Activated T-helper 1 cell treated with anti-CD3 and anti-CD28 coated beads, Interleukin-12 subunit alpha, Interleukin-12 subunit beta, Interleukin-2, Interleukin-4 antibody, amounts not matched to agents 30 ng/mL and 10 ng/mL and 1 ng/mL, durations not matched to agents 14 hours and 24 hours and 36 hours (primary cell): ENCODE results near the gene SHCBP1L. TPM values are rescaled to one million over a fixed set of nuclear protein-coding genes. Genes with fewer than 3 reads are reported as not detected.

Source experiments
- DNase-seq: peaks from one replicate; pipeline ENCODE4 v3.0.0; 2021; ENCODE audit warnings: low spot score
- H3K27ac Mint-ChIP-seq: one replicate; pipeline ENCODE4 v1.8.0; 2021; ENCODE audit warnings: mild to moderate bottlenecking, mixed read lengths
- H3K27me3 Mint-ChIP-seq: one replicate; pipeline ENCODE4 v1.8.0; 2022; ENCODE audit warnings: mild to moderate bottlenecking, moderate library complexity, mixed read lengths; ENCODE audit not compliant: insufficient read depth
- H3K36me3 Mint-ChIP-seq: one replicate; pipeline ENCODE4 v1.8.0; 2021; ENCODE audit warnings: low read depth, mixed read lengths
- H3K4me1 Mint-ChIP-seq: one replicate; pipeline ENCODE4 v1.8.0; 2021; ENCODE audit warnings: low read depth, mixed read lengths
- H3K4me3 Mint-ChIP-seq: one replicate; pipeline ENCODE4 v1.8.0; 2021; ENCODE audit warnings: mild to moderate bottlenecking, moderate library complexity, mixed read lengths
- H3K9me3 Mint-ChIP-seq: one replicate; pipeline ENCODE4 v1.8.0; 2021; ENCODE audit warnings: mixed read lengths
- intact Hi-C: fragments of 100-400 bp; cut with micrococcal nuclease; formaldehyde crosslinking; loops from one replicate; pipeline ENCODE4 v1.15.1; 2024
- total RNA-seq: library from RNA; stranded (reverse); gene quantifications from 2 replicates; pipeline ENCODE4 v1.2.3, GENCODE V29; 2022

The SHCBP1L gene
- total RNA-seq, 1 donor from 2014 or later: not detected

GRCh38 chr1:182872881-182873280 is 80.1 kb downstream of the SHCBP1L start:
- DNase-seq: no peak
- H3K27ac Mint-ChIP-seq: no peak overlapping the region
- peaks cover 25% of the 10 kb centered on the region for H3K4me1 Mint-ChIP-seq
- peaks cover 71% of the 10 kb centered on the region for H3K36me3 Mint-ChIP-seq
- intact Hi-C loops: no loop called here
- no peak overlapping the region for H3K4me3 Mint-ChIP-seq
- H3K9me3 Mint-ChIP-seq: no peaks in the 10 kb centered on the region
- no peaks in the 10 kb centered on the region for H3K27me3 Mint-ChIP-seq

GRCh38 chr1:182869241-182869666 is 83.7 kb downstream of the SHCBP1L start:
- Mint-ChIP-seq H3K9me3 (no peaks in the 10 kb centered on the region), H3K4me1 (peaks cover 17% of the 10 kb centered on the region), H3K27ac (no peak overlapping the region), H3K27me3 (no peaks in the 10 kb centered on the region), H3K4me3 (no peak overlapping the region), H3K36me3 (peaks cover 69% of the 10 kb centered on the region)
- intact Hi-C loops: loop anchor here (10.0 kb wide), 1 partner anchor 656 kb away; no protein-coding TSS in a partner anchor
- DNase-seq: no peak

- H3K36me3 Mint-ChIP-seq: peaks cover 59% of the 10 kb centered on the region
- no peak for DNase-seq
- H3K9me3 Mint-ChIP-seq: no peaks in the 10 kb centered on the region
- H3K27me3 Mint-ChIP-seq: no peaks in the 10 kb centered on the region
- no peak overlapping the region for H3K4me3 Mint-ChIP-seq
- intact Hi-C loops: loop anchor here (10.0 kb wide), 1 partner anchor 657 kb away; no protein-coding TSS in a partner anchor
- no peak overlapping the region for H3K27ac Mint-ChIP-seq
- H3K4me1 Mint-ChIP-seq: peaks cover 12% of the 10 kb centered on the region
Observed at GRCh38 chr1:182867861-182868260, 85.1 kb downstream of the SHCBP1L start.

- H3K27ac Mint-ChIP-seq: no peak overlapping the region
- H3K4me1 Mint-ChIP-seq: peaks cover 35% of the 10 kb centered on the region
- intact Hi-C loops: loop anchor here (2.0 to 10.0 kb wide), 2 partner anchors 13 to 661 kb away; no protein-coding TSS in a partner anchor
- DNase-seq: no peak
- H3K4me3 Mint-ChIP-seq: no peak overlapping the region
- no peaks in the 10 kb centered on the region for H3K9me3 Mint-ChIP-seq
- H3K36me3 Mint-ChIP-seq: peaks cover 65% of the 10 kb centered on the region
- no peaks in the 10 kb centered on the region for H3K27me3 Mint-ChIP-seq
Observed at GRCh38 chr1:182863940-182864339, 89.0 kb downstream of the SHCBP1L start.

GRCh38 chr1:182862827-182863226 is 90.1 kb downstream of the SHCBP1L start:
- Mint-ChIP-seq H3K4me3 (no peak overlapping the region), H3K27me3 (no peaks in the 10 kb centered on the region), H3K27ac (peak overlapping the region; percentile 24), H3K36me3 (peaks cover 72% of the 10 kb centered on the region), H3K9me3 (no peaks in the 10 kb centered on the region), H3K4me1 (peaks cover 35% of the 10 kb centered on the region)
- intact Hi-C loops: loop anchor here (1.0 to 10.0 kb wide), 3 partner anchors 14 to 662 kb away; no protein-coding TSS in a partner anchor
- no peak for DNase-seq

GRCh38 chr1:182861994-182862393 is 91.0 kb downstream of the SHCBP1L start:
- Mint-ChIP-seq H3K27ac (peak overlapping the region; percentile 24), H3K4me3 (no peak overlapping the region), H3K9me3 (no peaks in the 10 kb centered on the region), H3K27me3 (no peaks in the 10 kb centered on the region), H3K36me3 (peaks cover 74% of the 10 kb centered on the region), H3K4me1 (peaks cover 35% of the 10 kb centered on the region)
- intact Hi-C loops: loop anchor here (1.0 to 10.0 kb wide), 3 partner anchors 15 to 663 kb away; no protein-coding TSS in a partner anchor
- no peak for DNase-seq

GRCh38 chr1:182860658-182861057 is 92.3 kb downstream of the SHCBP1L start:
- H3K9me3 Mint-ChIP-seq: no peaks in the 10 kb centered on the region
- H3K4me3 Mint-ChIP-seq: no peak overlapping the region
- no peak overlapping the region for H3K27ac Mint-ChIP-seq
- H3K27me3 Mint-ChIP-seq: no peaks in the 10 kb centered on the region
- peaks cover 27% of the 10 kb centered on the region for H3K4me1 Mint-ChIP-seq
- no peak for DNase-seq
- peaks cover 70% of the 10 kb centered on the region for H3K36me3 Mint-ChIP-seq
- intact Hi-C loops: loop anchor here (10.0 kb wide), 1 partner anchor 664 kb away; no protein-coding TSS in a partner anchor

GRCh38 chr1:182857212-182857611 is 95.8 kb downstream of the SHCBP1L start:
- Mint-ChIP-seq H3K36me3 (peaks cover 75% of the 10 kb centered on the region), H3K27ac (peak overlapping the region; percentile 12), H3K27me3 (no peaks in the 10 kb centered on the region), H3K4me1 (peaks cover 22% of the 10 kb centered on the region), H3K4me3 (no peak overlapping the region), H3K9me3 (no peaks in the 10 kb centered on the region)
- DNase-seq: no peak
- intact Hi-C loops: no loop called here

GRCh38 chr1:182855911-182856310 is 97.1 kb downstream of the SHCBP1L start:
- no peak for DNase-seq
- Mint-ChIP-seq H3K36me3 (peaks cover 73% of the 10 kb centered on the region), H3K27ac (no peak overlapping the region), H3K9me3 (no peaks in the 10 kb centered on the region), H3K4me1 (peaks cover 14% of the 10 kb centered on the region), H3K4me3 (no peak overlapping the region), H3K27me3 (no peaks in the 10 kb centered on the region)
- intact Hi-C loops: no loop called here

- no peaks in the 10 kb centered on the region for H3K9me3 Mint-ChIP-seq
- H3K27me3 Mint-ChIP-seq: no peaks in the 10 kb centered on the region
- intact Hi-C loops: no loop called here
- H3K4me1 Mint-ChIP-seq: peaks cover 44% of the 10 kb centered on the region
- peaks cover 73% of the 10 kb centered on the region for H3K36me3 Mint-ChIP-seq
- no peak overlapping the region for H3K27ac Mint-ChIP-seq
- no peak for DNase-seq
- no peak overlapping the region for H3K4me3 Mint-ChIP-seq
Observed at GRCh38 chr1:182851825-182852224, 101.1 kb downstream of the SHCBP1L start.

GRCh38 chr1:182850319-182850718 is 102.6 kb downstream of the SHCBP1L start:
- peaks cover 79% of the 10 kb centered on the region for H3K36me3 Mint-ChIP-seq
- no peak overlapping the region for H3K27ac Mint-ChIP-seq
- no peak overlapping the region for H3K4me3 Mint-ChIP-seq
- intact Hi-C loops: no loop called here
- no peak for DNase-seq
- H3K27me3 Mint-ChIP-seq: no peaks in the 10 kb centered on the region
- peaks cover 58% of the 10 kb centered on the region for H3K4me1 Mint-ChIP-seq
- no peaks in the 10 kb centered on the region for H3K9me3 Mint-ChIP-seq
